Measurements from ENCODE around the gene KIF16B.
"Not testable (repeated sequence)": the region's sequence is repeated elsewhere in the genome, so short reads cannot be mapped to it uniquely, and the experiment has no call there.

The KIF16B gene

GRCh38 chr20:16552015-16552414 lies 21.2 kb downstream of the KIF16B start:
- DNase-seq: no peak

- no peak for DNase-seq
Measured at GRCh38 chr20:16551607-16552006, 21.6 kb downstream of the KIF16B start.

GRCh38 chr20:16548068-16548672 lies 25.1 kb downstream of the KIF16B start:
- no peak for DNase-seq

DNA sequence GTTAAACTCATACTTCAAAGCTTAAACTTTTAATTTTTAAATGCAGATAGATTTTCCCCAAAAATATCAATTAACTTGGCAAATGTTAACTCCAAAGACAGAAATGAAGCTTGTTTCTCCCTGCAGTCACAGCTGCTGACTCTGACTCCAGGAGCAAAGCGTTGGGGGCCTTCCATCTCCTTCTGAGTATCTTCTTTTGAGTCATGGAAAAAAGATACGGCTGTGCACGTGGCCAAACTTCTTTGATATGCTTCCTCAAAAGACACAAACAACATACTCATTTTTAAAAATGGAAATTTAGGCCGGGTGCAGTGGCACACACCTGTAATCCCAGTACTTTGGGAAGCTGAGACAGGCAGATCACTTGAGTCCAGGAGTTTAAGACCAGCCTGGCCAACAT lies 28.3 kb downstream of the KIF16B start:
- DNase-seq: no peak

DNA sequence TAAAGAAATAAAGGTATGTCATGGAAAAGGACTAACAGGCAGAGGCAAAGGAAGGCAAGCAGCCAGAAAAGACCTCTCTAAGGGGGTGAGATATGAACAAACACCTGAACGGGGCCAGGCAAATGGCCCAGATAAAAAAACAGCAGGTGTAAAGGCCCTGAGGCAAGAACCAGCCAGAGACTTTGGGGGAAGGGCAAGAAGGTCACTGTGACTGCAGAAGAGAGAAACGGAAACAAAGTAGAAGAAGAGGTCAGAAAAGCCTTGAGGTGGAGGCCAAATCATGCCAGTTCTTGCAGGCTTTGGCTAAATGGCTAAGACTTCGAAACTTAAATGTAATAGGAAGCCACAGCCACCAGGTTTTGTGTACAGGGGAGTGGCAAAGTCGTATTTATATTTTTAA lies 30.8 kb downstream of the KIF16B start:
- no peak for DNase-seq

DNA sequence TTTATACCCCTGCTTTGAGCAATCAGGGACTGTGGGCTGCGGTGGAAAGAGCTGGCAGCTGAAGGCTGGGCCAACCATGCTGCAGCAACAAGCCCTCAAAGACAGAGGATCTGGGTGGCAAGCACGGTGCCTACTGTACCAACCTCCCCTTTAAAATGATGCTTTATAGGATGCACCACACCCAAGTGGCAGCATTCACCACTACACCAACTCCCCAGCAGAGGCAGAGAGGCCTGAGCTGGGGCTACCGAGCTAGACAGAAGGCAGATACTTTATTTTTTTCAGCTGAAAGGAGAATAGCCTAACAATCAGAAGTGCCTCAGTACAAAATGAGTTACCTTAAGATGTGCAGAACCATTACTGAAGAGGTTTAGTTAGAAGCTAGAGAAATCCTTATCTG lies 31.4 kb downstream of the KIF16B start:
- no peak for DNase-seq

DNA sequence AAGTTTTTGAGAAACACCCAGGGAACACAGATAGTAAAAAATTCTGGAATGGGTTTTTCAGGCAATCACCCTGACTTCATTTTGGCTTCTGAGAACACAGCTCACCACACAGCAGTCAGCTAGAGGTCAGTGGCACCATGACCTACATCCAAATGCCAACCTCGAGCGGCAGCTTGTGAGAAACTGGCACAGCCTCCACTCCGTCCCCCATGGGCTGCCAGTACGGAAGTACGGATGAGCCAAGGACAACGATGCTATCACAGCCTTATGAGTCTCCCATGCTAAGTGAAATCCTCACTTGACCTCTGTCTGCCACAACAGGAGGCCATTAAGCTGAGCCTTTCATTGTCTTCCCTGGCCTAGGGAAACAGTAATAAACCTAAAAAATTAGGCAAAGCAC lies 32.0 kb downstream of the KIF16B start:
- DNase-seq: no peak

DNA sequence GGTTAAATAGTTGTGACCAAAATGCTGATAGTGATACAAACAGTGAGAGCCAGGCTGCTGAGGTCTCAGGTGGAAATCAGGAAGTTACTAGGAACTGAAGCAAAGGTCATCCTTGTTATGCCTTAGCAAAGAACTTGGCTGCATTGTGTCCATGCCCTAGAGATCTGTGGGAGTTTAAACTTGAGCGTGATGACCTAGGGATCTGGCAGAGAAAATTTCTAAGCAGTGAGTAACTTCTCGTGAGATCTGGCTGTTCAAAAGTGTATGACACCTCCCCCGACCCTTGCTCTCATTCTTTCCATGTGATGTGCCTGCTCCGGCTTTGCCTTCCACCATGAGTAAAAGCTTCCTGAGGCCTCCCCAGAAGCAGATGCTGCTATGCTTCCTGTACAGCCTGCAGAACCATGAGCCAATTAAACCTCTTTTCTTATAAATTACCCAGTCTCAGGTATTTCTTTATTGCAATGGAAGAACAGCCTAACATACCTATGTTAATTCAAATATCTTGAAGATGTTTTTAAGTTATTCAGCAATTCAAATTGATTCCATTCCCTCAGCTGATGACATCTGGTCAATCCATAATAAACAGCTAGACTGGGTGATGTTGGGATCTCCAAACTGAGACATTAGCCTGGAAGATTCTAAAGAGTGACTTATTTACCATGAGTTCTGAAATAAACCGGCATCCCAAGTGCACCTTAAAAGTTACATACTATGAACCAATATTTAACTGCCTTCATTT lies 33.8 kb downstream of the KIF16B start:
- no peak for DNase-seq

GRCh38 chr20:16538779-16539178 lies 34.5 kb downstream of the KIF16B start:
- DNase-seq: no peak

DNA sequence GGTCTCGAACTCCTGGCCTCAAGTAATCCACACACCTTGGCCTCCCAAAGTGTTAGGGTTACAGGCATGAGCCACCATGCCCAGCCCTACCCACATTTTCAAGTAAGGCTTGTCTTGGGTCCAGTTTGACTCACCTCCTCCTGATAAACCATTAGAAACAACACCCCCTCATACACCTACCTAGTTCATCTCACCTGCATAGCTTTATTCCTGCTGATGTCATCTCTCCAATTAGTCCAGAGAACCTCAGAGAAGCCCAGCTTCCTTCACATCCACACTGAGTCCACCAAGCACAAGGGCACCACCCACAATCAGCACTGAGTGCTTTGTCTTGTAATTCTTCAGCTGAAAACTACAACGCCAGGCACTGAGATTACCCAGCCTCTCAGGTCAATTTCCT lies 35.3 kb downstream of the KIF16B start:
- no peak for DNase-seq

DNA sequence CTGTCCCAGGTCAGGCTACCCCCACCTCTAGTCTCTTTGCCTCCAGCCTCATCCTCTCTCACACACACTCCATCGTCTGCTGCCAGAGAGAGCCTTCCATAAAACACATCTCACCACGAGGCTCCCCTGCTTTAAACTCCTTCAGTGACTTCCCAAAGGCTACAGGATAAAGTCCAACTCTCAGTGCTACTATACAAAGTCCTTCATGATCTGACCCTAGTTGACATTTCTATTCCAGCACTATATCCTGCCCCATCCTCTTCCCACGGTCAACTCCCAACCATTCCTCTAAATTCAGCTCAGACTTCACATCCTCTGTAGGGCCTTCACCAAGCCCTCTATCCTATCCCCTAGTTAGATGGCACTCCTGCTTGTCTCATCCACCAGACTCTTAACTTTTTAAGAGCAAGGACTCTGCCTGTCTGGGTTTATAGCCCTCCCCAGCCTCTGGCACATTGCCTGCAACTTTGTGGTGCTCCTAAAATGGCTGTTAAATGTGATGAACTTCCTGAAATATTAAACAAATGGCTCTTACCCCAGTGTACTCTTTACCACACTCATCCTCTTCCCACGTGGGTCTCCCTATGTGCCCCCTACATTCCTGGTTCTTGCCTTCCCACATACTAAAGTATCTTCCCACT lies 36.1 kb downstream of the KIF16B start:
- DNase-seq: no peak

DNA sequence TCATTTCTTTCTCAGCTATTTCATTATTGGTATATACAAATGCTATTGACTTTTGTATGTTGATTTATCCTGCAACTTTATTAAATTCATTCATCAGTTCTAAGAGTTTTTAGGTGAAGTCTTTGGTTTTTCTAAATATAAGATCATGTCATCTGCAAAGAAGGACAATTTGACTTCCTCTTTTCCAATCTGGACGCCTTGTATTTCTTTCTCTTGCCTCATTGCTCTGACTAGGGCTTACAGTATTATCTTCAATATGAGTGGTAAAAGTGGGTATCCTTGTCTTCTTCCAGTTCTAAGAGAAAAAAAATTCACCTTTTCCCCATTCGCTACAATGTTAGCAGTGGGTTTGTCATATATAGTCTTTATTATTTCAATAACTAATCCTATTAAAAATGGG lies 38.0 kb downstream of the KIF16B start:
- DNase-seq: no peak

GRCh38 chr20:16533502-16533901 lies 39.7 kb downstream of the KIF16B start:
- DNase-seq: no peak

DNA sequence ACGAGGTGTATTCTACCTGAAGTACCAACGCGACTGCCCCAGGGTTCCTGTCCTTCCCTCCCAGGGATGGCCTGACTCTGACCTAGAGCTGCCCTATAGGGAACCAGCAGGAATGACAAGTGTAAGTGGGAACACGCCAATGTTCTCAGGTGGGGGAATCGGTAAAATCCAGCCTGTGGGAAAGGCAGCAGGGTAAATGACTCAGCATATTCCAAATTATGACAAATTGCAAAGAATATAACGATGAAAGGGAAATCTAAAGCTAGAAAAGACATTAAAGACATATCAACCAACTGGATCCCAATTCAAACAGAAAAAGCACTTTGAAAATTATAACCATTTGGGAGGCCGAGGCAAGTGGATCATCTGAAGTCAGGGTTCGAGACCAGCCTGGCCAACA lies 41.8 kb downstream of the KIF16B start:
- DNase-seq: no peak

DNA sequence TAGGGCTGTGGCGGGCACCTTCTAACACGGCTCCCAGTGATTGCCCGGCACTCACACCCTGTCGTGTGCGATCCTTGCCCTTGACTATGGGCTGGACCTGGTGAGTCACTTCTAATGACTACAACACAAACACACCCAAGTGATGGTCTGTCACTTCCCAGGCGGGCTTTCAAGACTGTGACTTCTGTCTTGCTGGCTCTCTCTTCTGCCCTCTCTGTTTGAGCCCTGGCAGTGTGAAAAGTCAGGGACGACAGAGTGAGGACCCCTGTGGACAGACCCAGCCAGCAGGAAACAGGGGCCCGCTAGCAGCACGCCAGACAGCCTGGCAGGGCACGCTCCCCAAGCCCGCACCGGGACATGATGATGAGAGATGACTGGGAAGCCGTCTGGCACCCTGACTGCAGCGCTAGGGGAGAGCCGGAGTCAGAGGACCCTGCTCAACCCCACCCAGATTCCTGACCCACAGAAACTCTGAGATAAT lies 43.0 kb downstream of the KIF16B start:
- no peak for DNase-seq

DNA sequence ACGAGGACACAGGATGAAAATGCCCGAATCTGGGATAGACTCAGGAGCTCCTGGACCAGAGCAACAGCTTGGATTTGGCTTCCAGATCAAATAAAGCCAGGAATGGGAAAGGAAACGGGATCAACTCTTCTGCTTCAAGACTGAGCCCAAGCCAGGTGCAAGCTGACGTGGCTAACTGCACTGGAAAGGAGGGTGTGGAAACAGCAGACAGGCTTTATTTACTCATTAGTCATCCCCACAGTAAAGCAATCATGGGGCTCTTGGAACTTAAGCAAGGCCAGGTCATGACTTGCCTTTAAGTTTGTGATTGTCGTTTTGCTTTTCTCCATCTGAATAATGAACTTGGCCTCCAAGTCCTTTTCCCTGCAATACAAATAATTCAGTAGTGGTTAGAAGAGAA lies 45.2 kb downstream of the KIF16B start:
- no peak for DNase-seq

- no peak for DNase-seq
Measured at GRCh38 chr20:16527438-16527837, 45.8 kb downstream of the KIF16B start.

DNA sequence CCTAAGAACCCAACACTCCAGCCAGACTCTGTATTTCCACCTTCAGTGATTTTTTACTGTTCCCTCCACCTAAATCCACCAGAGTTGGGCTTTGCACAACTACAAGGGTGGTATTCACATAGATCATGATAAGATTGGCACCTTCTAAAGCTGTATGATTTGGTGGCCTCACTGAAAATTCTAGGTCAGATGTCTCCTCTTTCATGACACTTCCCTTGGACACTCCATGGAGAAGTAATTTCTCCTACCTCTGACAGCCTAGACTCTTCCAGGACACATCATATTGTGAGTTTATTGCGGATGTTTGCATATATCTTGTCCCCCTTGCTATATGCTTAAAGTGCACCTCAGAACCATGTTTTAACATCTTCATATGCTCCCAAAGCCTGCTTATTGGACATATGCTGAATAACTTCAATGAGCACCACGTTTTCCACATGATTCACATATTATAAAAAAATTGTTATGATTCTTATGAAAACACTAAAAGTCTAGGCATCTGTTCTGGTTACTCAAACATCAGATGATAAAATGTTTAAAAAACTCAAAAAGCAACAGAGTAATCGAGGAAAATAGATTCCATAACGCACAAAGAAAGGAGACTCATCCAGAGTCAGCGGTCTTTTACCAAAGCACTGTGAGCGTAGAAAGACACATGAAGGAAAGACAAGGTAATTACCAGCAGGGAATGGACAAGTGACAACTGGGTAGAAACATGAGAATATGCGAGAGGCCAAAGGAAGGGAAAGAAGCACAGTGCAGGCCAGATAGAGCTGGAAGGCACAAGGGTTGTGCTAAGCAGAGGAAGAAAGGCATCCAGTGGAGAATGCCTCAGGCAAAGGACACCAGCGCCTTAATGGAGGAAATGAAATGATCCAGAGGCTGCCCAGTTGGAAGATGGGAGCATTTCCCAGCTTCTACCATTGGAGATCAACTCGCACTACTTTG lies 46.5 kb downstream of the KIF16B start:
- no peak for DNase-seq

GRCh38 chr20:16522651-16523050 lies 50.6 kb downstream of the KIF16B start:
- DNase-seq: not testable (repeated sequence)

DNA sequence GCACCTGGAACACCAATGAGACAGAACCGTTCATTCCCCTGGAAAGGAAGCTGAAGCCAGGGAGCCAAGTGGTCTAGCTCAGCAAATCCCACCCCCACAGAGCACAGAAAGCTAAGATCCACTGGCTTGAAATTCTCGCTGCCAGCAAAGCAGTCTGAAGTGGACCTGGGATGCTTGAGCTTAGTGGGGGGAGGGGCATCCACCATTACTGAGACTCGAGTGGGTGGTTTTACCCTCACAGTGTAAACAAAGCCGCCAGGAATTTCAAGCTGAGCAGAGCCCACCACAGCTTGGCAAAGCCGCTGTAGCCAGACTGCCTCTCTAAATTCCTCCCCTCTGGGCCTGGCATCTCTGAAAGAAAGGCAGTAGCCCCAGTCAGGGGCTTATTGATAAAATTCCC lies 53.1 kb downstream of the KIF16B start:
- peak; percentile 27 for DNase-seq

- not testable (repeated sequence) for DNase-seq
Measured at GRCh38 chr20:16519673-16520072, 53.6 kb downstream of the KIF16B start.

GRCh38 chr20:16518784-16519084 lies 54.5 kb downstream of the KIF16B start:
- no peak for DNase-seq
